Fibroblast of lung (primary cell): ENCODE data around the gene ROBO1.

Source experiments
- CTCF ChIP-seq, 2 donors: IDR thresholded peaks in 1 of 2; conservative IDR thresholded peaks in 1 of 2; 1 replicate in 1 of 2; 2 replicates in 1 of 2; pipeline ENCODE4 v1.5.1; 2011 to 2012; ENCODE audit warnings: low read length in 2 of 2, control low read depth in 1 of 2, inconsistent platforms in 1 of 2, low read depth in 1 of 2, mild to moderate bottlenecking in 1 of 2
- EZH2 ChIP-seq: IDR thresholded peaks from 2 replicates; pipeline ENCODE4 v1.5.1; 2012; ENCODE audit warnings: low read length, control low read depth, mild to moderate bottlenecking; ENCODE audit errors: missing control alignments

- no peak for TF ChIP-seq CTCF (conservative IDR thresholded peaks at IDR 0.05 in 1 of 2, IDR thresholded peaks at IDR 0.05 in 1 of 2; ENCODE audit: low read depth in 1 of 2, low read length in 2 of 2)
- no peak for TF ChIP-seq EZH2
Measured at GRCh38 chr3:78660957-78661356, 1106.8 kb downstream of the ROBO1 start.
